ENCODE measurements around the gene PSMD1. TPM values are rescaled to one million over a fixed set of nuclear protein-coding genes. Genes with fewer than 3 reads are reported as not detected.

PSMD1 gene
- total and polyA plus RNA-seq, 2 of the 8 experiments (the other 6 are each of a cell fraction or from before 2014, with no cell fraction given), result 179 to 272 TPM

DNA sequence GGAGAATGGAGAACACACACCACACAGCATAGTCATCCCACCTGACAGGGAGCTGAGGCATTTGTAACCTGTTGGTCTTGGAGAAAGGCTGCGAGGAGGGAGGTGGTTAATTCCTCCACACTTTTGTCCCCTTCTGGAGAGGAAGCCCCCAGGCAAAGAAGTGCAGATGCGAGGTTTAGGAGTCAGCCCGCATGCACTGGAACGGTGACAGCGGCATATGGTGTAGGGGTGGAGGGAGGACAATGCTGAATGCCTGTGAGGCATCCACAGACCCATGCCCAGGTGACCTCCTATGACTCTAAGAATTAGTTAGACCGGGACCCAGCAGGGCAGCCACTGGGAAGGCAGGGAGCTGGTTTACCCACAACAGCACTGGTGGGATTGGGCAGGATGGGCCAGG lies 48.5 kb upstream of the PSMD1 start:
- H2BK120ac ChIP-seq (replicated peaks; ENCODE audit: low read depth, low read length), result no peak overlapping the region
- CTCF ChIA-PET (ENCODE audit: partially characterized antibody), result interaction anchor here (1.1 to 2.0 kb wide), 8 partner anchors 9 to 184 kb away, joined by 3 to 10 read pairs (median 6); no protein-coding TSS in a partner anchor
- peaks cover 10% of the 10 kb centered on the region; the same call in 1 of the 2 replicates for H3K23me2 ChIP-seq (ENCODE audit: low read depth, low read length)
- no peak overlapping the region for H4K91ac ChIP-seq (replicated peaks; ENCODE audit: insufficient read length, low read length)
- no peak overlapping the region for H3K4me2 ChIP-seq (ENCODE audit: insufficient read depth in 1 of 2, low read depth in 2 of 2, low read length in 2 of 2)
- no peak overlapping the region for H2BK15ac ChIP-seq (ENCODE audit: low read length)
- H3K23ac ChIP-seq (ENCODE audit: insufficient read length), result no peak overlapping the region
- no peak overlapping the region for H3K4ac ChIP-seq (replicated peaks; ENCODE audit: insufficient read length, low read depth, low read length)
- no peak for FAIRE-seq
- H4K20me1 ChIP-seq (replicated peaks in 1 of 2; ENCODE audit: control insufficient read depth in 1 of 2, insufficient read depth in 2 of 2, low read length in 2 of 2), result peaks cover 0 to 2% of the 10 kb centered on the region in 2 experiments
- no peak overlapping the region for H2BK20ac ChIP-seq (ENCODE audit: low read length)
- H3K27me3 ChIP-seq (replicated peaks in 1 of 4; ENCODE audit: control insufficient read depth in 3 of 4, extremely low read depth in 1 of 4, insufficient read depth in 3 of 4, low read length in 3 of 4), result no peaks in the 10 kb centered on the region; a peak in 1 of 7 replicates
- DNase-seq (ENCODE audit: low read depth in 1 of 2, low spot score in 2 of 2), result no peak
- no peak overlapping the region for H4K5ac ChIP-seq (ENCODE audit: insufficient read length, low read depth, low read length)
- no peak overlapping the region for H4K8ac ChIP-seq (ENCODE audit: extremely low read depth, insufficient read depth, low read length)
- H2AFZ ChIP-seq (ENCODE audit: low read length), result no peak overlapping the region
- no peak overlapping the region for H2BK12ac ChIP-seq (ENCODE audit: low read depth, low read length)
- POLR2A ChIA-PET (ENCODE audit: partially characterized antibody), result interaction anchor here (1.2 kb wide), 1 partner anchor 13 kb away, joined by 3 read pairs; the partner anchor contains the start of gene SPATA3
- H3K9ac ChIP-seq (replicated peaks in 1 of 4; ENCODE audit: extremely low read depth in 1 of 4, low read depth in 3 of 4, low read length in 3 of 4), result no peak overlapping the region
- no peak overlapping the region for H3K4me3 ChIP-seq (ENCODE audit: extremely low read depth in 1 of 4, insufficient read depth in 2 of 4, low read depth in 3 of 4, low read length in 4 of 4)
- no peaks in the 10 kb centered on the region for H3K79me1 ChIP-seq (ENCODE audit: low read depth, low read length)
- no peaks in the 10 kb centered on the region for H3K36me3 ChIP-seq (ENCODE audit: control insufficient read depth in 2 of 4, insufficient read depth in 4 of 4, low read length in 3 of 4)
- H3K79me2 ChIP-seq (ENCODE audit: control insufficient read depth in 1 of 2, insufficient read depth in 2 of 2, low read length in 2 of 2), result no peaks in the 10 kb centered on the region
- H3K14ac ChIP-seq (ENCODE audit: insufficient read length), result no peak overlapping the region
- H3K27ac ChIP-seq (ENCODE audit: low read depth, low read length), result no peak overlapping the region
- no peak overlapping the region for H2AK5ac ChIP-seq (ENCODE audit: low read depth, low read length)
- no peaks in the 10 kb centered on the region for H3K4me1 ChIP-seq (replicated peaks in 1 of 4; ENCODE audit: control insufficient read depth in 3 of 4, insufficient read depth in 4 of 4, low read length in 3 of 4)
- H2BK5ac ChIP-seq (ENCODE audit: low read depth, low read length), result no peak overlapping the region
- no peak overlapping the region for H3K56ac ChIP-seq (replicated peaks; ENCODE audit: insufficient read length, low read depth, low read length)
- peaks cover 3% of the 10 kb centered on the region in 2 experiments; a peak in 1 of 4 replicates for H3K9me3 ChIP-seq (ENCODE audit: insufficient read depth in 2 of 2, low read depth in 1 of 2, low read length in 1 of 2)
- no peak overlapping the region for H3K18ac ChIP-seq (ENCODE audit: extremely low read depth, low read length)
- 87% methylated on average over 6 of the region's 6 CpGs; no CpG with 5 or more reads in 1 of the 2 experiments for WGBS, 2 experiments (ENCODE audit: extremely low coverage in 1 of 2, insufficient coverage in 1 of 2, insufficient read length in 1 of 2, insufficient replicate concordance in 2 of 2, low coverage in 1 of 2, low lambda C conversion rate in 2 of 2, missing lambda C conversion rate in 1 of 2)
- TF ChIP-seq KDM5A (IDR thresholded peaks at IDR 0.05; ENCODE audit: low read length) (no peak), CEBPB (IDR thresholded peaks at IDR 0.05; ENCODE audit: low read depth, low read length) (no peak), JUN (IDR thresholded peaks at IDR 0.05; ENCODE audit: low read depth, low read length) (no peak), BCL11A (IDR thresholded peaks at IDR 0.05; ENCODE audit: low read depth in 2 of 2, low read length in 2 of 2) (no peak)
